ENCODE measurements around the gene LBH. TPM values are rescaled to one million over a fixed set of nuclear protein-coding genes. Genes with fewer than 3 reads are reported as not detected.

LBH gene
- total RNA-seq, 1 donor from 2014 or later: 116 TPM

DNA sequence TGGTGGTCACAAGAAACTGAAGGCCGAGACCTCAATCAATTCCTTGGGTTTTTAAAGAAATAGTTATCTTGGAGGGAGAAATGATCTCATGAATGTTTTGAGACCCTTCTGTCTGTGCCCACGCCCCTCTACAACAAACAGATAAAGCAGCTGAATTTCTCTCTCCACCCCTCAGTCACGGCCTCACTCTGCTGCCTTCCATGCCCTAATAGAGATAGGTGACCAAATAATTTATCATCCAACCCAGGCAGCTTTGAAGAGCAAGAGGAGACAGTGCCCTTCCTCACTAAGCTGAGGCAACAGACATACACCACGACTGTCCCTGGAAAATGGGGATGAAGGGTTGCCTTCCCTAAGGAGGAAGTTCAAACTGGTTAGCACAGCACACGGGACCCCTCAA, 71.2 kb downstream of the LBH start:
- Histone ChIP-seq H3K4me1 (peaks cover 4 to 13% of the 10 kb centered on the region in 2 donors), H3K27me3 (no peaks in the 10 kb centered on the region), H3K9me3 (no peaks in the 10 kb centered on the region), H3K27ac (no peak overlapping the region), H3K36me3 (no peaks in the 10 kb centered on the region), H3K4me3 (no peak overlapping the region)
- TF ChIP-seq, protein P1, sequence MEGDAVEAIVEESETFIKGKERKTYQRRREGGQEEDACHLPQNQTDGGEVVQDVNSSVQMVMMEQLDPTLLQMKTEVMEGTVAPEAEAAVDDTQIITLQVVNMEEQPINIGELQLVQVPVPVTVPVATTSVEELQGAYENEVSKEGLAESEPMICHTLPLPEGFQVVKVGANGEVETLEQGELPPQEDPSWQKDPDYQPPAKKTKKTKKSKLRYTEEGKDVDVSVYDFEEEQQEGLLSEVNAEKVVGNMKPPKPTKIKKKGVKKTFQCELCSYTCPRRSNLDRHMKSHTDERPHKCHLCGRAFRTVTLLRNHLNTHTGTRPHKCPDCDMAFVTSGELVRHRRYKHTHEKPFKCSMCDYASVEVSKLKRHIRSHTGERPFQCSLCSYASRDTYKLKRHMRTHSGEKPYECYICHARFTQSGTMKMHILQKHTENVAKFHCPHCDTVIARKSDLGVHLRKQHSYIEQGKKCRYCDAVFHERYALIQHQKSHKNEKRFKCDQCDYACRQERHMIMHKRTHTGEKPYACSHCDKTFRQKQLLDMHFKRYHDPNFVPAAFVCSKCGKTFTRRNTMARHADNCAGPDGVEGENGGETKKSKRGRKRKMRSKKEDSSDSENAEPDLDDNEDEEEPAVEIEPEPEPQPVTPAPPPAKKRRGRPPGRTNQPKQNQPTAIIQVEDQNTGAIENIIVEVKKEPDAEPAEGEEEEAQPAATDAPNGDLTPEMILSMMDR (IDR thresholded peaks at IDR 0.05): no peak
- no peak for DNase-seq (ENCODE audit: low spot score in 2 of 2)
- intact Hi-C loops (cut with DNase I): no loop called here

DNA sequence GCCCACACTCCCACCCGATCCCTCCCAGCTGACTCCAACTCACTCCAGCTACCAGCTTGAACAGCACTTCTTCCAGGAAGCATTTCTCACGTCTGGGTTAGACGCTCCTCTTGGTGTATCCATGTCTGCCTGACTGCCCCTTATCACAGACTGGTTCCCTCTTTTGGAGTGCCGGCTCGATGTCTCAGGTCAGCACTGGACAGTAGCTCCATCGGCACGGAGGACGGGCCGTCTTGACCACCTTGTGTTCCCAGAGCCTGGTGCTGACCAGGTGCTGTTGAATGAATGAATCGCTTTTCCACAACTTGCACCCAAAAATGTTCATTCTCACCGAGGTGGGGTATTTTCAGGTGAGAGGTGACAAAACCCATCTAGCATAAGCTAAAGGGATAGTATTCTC, 71.8 kb downstream of the LBH start:
- intact Hi-C loops (cut with DNase I): no loop called here
- DNase-seq (ENCODE audit: low spot score in 2 of 2): no peak
- no peak overlapping the region for H3K4me3 ChIP-seq
- no peaks in the 10 kb centered on the region for H3K9me3 ChIP-seq
- no peak overlapping the region for H3K27ac ChIP-seq
- H3K4me1 ChIP-seq: peaks cover 4 to 13% of the 10 kb centered on the region in 2 donors
- TF ChIP-seq, protein P1 (IDR thresholded peaks at IDR 0.05): no peak
- no peaks in the 10 kb centered on the region for H3K36me3 ChIP-seq
- H3K27me3 ChIP-seq: no peaks in the 10 kb centered on the region

DNA sequence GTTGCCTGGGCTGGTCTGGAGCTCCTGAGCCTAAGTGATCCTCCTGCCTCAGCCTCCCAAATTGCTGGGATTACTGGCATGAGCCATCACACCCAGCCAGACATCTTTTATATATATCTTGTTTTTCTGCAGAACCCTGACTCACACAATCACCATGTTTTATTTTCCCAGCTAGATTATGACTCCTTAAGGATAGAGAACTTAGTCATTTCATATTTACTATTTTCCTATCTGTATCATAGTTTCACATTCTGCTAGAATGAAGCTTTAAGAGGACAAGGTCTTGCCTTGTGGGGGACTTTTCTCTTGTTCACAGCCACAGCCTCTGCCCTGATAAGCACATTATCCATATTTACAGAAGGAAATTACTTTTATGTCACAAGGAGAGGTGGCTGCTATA, 73.9 kb downstream of the LBH start:
- H3K36me3 ChIP-seq: no peaks in the 10 kb centered on the region
- H3K4me1 ChIP-seq: peaks cover under 1 to 11% of the 10 kb centered on the region in 2 donors
- H3K27ac ChIP-seq: no peak overlapping the region
- TF ChIP-seq, protein P1 (IDR thresholded peaks at IDR 0.05): no peak
- DNase-seq (ENCODE audit: low spot score in 2 of 2): no peak
- H3K4me3 ChIP-seq: no peak overlapping the region
- no peaks in the 10 kb centered on the region for H3K27me3 ChIP-seq
- intact Hi-C loops (cut with DNase I): no loop called here
- no peaks in the 10 kb centered on the region for H3K9me3 ChIP-seq

DNA sequence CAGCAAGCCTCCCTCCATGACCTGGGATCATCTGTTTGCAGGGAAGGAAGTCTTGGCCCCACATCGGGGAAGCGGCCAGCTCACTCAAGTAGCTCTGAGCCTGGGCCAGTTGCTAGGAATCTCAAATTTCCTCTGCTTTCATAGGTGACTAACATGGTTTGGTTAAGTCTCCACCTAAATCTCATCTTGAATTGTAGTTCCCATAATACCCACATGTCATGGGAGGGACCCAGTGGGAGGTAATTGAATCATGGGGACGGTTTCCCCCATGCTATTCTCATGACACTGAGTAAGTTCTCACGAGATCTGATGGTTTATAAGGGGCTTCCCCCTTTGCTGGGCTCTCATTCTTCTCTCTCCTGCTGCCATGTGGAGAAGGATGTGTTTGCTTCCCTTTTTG, 75.2 kb downstream of the LBH start:
- Histone ChIP-seq H3K4me3 (no peak overlapping the region), H3K4me1 (no peaks in the 10 kb centered on the region), H3K27me3 (no peaks in the 10 kb centered on the region), H3K9me3 (no peaks in the 10 kb centered on the region), H3K27ac (no peak overlapping the region), H3K36me3 (no peaks in the 10 kb centered on the region)
- no peak for DNase-seq (ENCODE audit: low spot score in 2 of 2)
- intact Hi-C loops (cut with DNase I): no loop called here
- TF ChIP-seq, protein P1 (IDR thresholded peaks at IDR 0.05): no peak

DNA sequence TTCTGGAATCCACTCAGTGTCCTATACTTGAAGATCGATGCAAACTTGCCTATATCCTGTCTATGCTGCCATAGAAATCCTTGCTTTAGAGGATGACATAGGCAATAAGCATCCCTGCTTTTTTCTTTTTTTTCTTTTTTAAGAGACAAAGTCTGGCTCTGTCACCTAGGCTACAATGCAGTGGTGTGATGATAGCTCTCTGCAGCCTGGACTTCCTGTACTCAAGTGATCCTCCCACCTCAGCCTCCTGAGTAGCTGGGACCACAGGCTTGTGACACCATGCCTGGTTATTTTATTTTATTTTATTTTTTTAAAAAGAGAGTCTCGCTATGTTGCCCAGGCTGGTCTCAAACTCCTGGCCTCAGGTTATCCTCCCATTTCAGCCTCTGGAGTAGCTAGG, 76.9 kb downstream of the LBH start:
- DNase-seq (ENCODE audit: low spot score in 2 of 2): no peak
- TF ChIP-seq, protein P1 (IDR thresholded peaks at IDR 0.05): no peak
- Histone ChIP-seq H3K4me1 (no peaks in the 10 kb centered on the region), H3K9me3 (no peaks in the 10 kb centered on the region), H3K4me3 (no peak overlapping the region), H3K36me3 (no peaks in the 10 kb centered on the region), H3K27ac (no peak overlapping the region), H3K27me3 (no peaks in the 10 kb centered on the region)
- intact Hi-C loops (cut with DNase I): no loop called here

Other genes starting within 250 kb of the LBH start
- gene YPEL5, start 84.5 kb upstream of the LBH start, total RNA-seq: 14.2 TPM
- gene LCLAT1, start 215.7 kb downstream of the LBH start, total RNA-seq: 9.8 TPM

All from ascending aorta (tissue), 2 donors.